Measurements from ENCODE around the gene ITGB2.
A peak's percentile ranks its signal among the peaks of the same experiment; 100 is the strongest.
"Not testable (repeated sequence)": the region's sequence is repeated elsewhere in the genome, so short reads cannot be mapped to it uniquely, and the experiment has no call there.

ITGB2 gene

DNA sequence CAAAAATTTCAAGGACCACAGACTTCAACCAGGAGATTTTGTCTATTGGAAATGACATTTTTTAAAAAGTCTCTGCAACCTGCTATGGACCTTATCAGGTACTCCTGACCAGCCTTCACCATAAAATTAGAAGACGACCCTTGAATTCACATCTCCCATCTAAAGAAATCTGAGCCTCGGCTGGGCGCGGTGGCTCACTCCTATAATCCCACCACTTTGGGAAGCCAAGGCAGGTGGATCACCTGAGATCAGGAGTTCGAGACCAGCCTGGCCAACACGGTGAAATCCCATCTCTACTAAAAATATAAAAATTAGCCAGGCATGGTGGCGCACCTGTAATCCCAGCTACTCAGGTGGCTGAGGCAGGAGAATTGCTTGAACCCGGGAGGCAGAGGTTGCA is 41.5 kb downstream of the ITGB2 start:
- not testable (repeated sequence) for DNase-seq

DNA sequence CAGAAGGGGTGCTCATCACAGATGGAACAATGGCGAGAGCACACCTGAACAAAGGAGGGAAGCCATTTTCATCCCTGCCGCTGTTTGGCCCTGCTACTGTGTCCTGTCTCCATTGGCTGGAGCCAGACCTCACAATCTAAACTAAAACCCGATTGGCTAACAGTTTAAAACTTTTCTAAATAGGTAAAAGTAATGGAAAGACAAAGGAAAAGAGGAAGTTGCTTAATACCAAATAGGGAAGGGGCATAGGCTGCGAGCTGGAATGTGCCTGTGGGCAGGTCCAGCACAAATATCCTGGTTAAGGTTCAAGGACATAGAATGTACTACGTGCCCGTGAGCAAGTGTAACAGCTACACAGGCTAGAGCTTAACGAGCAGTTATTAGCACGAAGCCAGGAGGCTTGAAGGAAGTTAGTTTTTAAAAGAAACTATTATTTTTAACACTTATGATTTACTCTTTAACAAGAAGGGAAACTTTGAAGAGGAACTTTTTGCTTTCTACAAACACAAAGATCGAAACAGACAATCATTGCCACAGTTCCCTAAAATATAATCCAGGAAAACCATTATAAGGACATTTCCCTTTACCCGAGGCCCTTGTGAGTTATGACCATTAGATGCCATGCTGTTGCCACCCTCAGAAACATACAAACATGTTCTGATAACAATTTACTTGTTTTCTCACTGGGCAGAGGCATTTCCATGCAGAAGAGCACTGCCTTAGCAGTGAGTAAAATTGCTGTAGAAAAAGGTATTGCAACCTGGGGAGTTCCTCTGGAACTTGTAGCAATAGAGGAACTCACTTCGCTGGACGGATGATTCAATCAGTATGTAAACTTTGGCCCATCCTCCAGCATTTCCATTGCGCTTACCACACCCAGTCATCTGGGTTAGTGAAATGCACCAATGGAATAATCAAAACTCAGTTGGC is 42.4 kb downstream of the ITGB2 start:
- no peak for DNase-seq

GRCh38 chr21:44876849-44877575 is 43.7 kb downstream of the ITGB2 start:
- no peak for DNase-seq

- no peak for DNase-seq
These were observed 45.4 kb downstream of the ITGB2 start for GRCh38 chr21:44875316-44875700.

- peak; percentile 40 for DNase-seq
These were observed 46.0 kb downstream of the ITGB2 start for GRCh38 chr21:44874497-44875315.

DNA sequence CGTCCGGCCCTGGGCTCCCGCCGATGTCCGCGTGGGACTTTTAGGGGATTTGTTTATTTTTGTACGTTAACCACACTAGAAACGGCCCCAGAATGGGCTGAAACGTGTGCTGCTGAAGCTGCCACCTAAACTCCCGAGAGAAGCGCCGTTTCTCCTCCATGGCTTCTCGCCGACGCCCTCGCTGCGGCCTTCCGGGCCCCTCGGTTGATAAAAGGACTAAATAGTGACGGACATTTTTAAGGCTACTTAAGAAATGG is 46.5 kb downstream of the ITGB2 start:
- no peak for DNase-seq

GRCh38 chr21:44873356-44874239 is 47.1 kb downstream of the ITGB2 start, which contains the start of gene PTTG1IP:
TSS of gene PTTG1IP (minus strand) at chr21:44873690. CDS start at chr21:44873616, 74 bp downstream.
- DNase-seq = peak; percentile 91

DNA sequence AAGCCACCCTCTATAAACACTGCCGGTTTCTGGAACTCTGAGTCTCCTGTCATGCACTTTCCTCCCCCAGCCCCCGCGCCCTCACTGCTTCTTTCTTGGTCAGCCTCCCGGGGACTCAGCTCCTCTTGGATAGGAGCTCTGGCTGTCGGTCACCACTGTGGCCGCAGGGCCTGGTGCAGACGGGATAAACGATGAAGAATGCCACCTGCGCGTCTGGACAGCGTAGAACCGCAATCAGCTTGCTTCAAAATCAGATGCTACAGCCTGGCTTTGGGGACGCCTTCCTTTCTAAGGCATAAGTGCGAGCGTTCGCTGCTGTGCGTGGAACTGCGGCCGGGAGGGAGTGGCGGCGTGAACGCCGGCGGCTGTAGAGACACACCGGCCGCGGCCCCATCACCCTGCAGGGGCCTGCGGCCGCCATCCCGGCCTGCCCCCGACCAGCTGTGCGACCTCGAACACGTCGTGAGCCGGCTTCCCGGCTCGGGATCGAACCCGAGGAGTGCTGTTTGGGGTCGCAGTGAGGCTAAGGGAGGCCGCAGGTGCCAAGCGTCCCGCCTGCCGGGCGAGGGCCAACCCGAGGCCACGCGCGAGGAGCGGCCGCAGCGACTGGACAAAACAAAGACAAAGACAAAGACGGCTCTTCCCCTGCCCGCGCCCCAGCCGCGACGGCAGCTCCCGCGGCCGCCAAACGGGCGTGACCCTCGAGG is 47.9 kb downstream of the ITGB2 start:
- DNase-seq = no peak

DNA sequence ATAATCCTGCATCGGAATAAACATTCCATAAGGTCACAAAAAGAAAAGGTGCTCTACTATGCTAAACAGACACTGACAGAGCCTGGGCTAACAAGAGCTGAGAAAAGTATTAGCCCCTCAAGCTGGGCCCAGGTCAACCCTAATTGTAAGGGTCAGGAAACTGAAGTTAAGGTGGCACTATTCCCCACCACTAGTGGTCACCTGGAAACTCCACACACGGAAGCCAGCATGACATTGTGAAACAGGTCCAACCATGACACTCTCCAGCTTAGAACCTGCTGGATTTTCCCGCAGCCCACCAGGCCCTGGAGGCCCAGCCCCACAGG is 48.4 kb downstream of the ITGB2 start:
- DNase-seq = no peak

DNA sequence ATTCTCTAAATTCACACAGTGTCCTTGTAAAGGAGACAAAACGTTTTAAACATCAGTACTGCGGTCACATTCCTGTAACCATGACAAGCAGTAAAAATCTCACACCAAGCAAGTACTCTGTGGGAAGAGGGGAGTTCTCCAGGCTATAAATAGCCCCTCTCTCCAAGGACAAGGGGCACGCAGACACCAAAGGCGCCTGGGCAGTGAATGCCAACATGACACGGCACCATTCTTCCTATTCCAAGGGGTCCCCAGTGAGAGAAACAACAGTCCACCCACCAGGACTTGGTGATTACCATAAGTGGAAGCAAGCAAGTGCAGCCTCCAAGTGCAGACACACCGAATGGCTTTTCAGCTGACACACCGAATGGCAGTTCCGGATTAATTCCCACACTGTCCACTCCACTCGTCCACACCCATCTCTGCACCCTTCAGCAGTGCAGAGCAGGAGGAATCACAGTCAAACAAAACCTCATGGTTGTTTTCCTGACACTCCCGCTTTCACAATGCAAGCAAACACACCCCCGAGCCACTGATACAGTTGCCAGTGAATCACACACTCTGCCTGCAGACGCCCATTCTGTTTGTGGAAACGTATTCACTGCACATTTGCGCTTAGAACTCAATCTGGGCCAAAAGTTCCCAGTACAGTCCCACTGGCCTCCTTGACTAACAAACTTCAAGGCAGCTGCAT is 49.0 kb downstream of the ITGB2 start:
- no peak for DNase-seq

DNA sequence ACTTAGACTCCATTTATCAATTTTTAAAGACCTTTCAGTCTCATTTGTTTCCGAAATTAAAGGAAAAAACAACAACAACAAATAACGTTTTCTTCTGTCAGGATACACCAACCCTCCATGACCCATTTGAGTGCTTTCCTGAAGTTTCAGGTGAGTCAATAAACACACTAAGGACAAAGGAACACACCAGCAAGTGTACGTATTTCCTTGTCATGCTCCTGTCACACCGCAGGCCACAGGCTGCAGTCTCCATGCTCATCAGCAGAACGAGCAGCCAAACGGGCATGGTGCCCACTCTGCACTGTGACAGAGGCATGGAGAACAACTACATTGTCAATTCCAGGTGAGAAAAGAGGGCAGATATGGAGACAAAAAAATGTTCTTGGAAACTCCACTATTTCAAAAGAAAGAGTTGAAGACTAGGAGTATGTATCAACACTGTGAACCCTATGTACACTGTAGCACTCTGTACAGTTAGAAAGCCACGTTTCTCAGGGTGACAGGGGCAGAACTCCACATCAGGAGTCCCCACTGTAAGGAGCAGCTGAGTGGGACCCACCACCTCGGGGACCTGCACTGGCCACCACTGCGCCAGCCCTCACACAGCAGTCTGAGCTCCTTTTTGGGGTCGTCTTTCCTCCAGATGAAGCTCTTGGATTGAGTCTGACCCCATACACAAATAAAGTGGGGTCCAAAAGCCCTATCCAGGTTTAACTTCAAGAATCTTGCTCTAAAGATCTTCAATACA is 49.8 kb downstream of the ITGB2 start:
- DNase-seq = no peak

DNA sequence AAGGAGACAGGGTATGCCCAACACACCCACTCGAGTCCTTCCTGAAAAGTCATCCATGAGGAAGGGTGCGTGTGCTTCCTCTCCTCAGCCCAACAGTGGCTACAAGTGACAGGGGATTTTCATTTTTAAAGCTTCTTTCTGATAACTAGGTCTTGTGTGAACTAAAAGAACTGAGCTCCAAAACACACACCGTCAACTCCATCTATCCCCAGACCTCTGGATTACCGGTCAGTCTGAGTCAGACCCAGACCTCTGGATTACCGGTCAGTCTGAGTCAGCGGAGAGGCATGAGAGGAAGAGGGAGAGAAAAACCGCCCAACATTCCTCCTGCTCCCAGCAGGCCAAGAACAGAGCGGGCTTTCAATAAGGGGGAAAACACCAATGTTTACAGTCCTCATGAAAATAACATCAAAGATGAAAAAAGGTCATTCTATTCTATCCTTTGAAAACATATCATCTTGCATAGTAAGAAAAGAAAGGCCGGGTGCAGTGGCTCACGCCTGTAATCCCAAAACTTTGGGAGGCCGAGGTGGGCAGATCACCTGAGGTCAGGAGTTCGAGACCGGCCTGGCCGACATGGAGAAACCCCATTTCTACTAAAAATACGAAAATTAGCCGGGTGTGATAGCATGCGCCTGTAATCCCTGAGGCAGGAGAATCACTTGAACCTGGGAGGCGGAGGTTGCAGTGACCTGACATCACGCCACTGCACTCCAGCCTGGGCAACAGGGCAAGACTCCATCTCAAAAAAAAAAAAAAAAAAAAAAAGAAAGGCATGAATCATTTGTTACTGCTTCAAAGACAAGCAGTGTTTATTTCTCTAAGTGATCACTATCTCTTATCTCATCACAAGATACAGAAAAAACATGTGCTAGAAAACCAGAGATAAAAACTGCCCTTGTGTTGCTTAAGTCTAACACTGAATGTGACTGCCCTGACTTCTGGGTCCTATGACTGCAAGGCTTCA is 50.6 kb downstream of the ITGB2 start:
- DNase-seq = no peak

DNA sequence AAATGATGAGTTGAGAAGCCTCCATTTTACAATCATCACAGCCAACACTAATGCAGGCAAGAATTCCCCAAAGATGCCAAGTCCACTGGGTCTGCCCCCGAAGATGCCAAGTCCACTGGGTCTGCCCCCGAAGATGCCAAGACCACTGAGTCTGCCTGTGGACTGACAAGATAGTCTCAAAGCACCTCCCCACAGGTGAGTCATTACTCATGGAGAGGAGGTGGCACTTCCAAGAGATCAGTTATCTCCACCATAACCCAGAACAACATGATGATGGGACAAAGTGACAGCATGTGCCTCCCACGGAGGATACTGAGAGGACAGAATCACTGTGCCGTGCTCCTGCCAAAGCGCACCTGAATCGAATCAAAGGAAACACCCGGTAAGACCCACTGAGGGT is 52.0 kb downstream of the ITGB2 start:
- no peak for DNase-seq

- no peak for DNase-seq
These were observed 52.5 kb downstream of the ITGB2 start for GRCh38 chr21:44867999-44868700.

- no peak for DNase-seq
These were observed 53.2 kb downstream of the ITGB2 start for GRCh38 chr21:44867464-44867863.

DNA sequence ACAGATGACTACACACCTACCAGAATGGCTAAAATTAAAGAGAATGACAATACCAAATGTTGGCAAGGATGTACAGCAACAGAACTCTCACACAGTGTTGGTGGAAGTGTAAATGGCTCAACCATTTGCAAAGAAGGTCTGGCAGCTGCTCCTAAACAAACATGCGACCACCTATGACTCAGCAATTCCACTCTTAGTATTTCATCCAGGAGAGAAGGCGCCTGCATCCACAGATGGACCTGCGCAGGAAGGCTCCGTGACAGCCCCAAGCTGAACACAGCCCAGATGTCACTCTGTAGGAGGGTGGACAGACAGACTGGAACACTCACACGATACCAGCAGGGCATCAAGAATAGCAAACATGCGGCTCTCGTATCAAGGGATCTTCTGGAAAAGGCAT is 53.9 kb downstream of the ITGB2 start:
- no peak for DNase-seq

DNA sequence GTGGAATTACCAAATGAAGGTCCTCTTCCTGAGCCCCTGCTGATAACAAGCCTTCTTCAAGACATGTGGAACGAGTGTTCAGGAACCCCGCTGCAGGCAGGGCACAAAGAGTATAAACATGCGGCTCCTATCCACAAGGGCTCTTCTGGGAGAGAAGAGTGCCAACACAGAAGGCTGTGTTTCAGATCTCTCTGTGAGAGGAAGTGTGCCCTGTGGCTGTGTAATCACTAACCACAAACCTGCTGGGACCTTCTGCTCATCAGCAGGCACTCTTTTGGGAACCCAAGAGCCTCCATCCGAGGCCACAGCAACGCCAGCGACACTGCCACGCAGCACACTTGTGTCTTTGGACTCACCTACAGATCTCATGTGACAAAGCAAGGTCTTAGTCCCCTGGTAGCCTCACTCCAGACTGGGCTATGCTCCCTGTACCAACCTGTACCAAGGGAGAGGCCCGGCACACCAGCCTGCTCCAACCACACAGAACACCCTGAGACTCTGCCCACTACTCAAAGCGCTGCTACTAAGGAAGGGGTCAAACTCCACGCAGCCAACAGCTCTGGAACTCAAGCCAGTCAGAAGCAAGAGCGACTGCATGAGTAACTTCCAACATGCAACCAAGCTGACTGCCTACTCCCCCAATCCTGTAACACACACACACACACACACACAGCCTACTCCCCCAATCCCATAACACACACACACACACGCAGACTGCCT is 55.0 kb downstream of the ITGB2 start:
- DNase-seq = no peak
